Tibial nerve (tissue), 4 donors: Measurements from ENCODE around the gene AOPEP.

Source experiments
- EP300 ChIP-seq, 2 donors: sonication (generic); formaldehyde crosslinking; IDR thresholded peaks; one replicate each; pipeline ENCODE4 v1.6.1; 2017; ENCODE audit warnings: antibody characterized with exemption in 2 of 2, mild to moderate bottlenecking in 1 of 2
- POLR2A ChIP-seq, 2 donors: fragments of 450-650 bp; IDR thresholded peaks; one replicate each; pipeline ENCODE4 v1.6.1; 2017; ENCODE audit warnings: antibody characterized with exemption in 2 of 2, mild to moderate bottlenecking in 2 of 2, moderate library complexity in 2 of 2
- TF ChIP-seq, protein P1 (sequence below), 5 experiments: fragments of 200-600 bp in 3 of 5; fragments of 450-650 bp in 2 of 5; sonication (generic) in 3 of 5; IDR thresholded peaks; one replicate each; pipeline ENCODE4 v1.5.1; 2016 to 2019; ENCODE audit warnings: antibody characterized with exemption in 5 of 5, mild to moderate bottlenecking in 3 of 5, moderate library complexity in 2 of 5

DNA sequence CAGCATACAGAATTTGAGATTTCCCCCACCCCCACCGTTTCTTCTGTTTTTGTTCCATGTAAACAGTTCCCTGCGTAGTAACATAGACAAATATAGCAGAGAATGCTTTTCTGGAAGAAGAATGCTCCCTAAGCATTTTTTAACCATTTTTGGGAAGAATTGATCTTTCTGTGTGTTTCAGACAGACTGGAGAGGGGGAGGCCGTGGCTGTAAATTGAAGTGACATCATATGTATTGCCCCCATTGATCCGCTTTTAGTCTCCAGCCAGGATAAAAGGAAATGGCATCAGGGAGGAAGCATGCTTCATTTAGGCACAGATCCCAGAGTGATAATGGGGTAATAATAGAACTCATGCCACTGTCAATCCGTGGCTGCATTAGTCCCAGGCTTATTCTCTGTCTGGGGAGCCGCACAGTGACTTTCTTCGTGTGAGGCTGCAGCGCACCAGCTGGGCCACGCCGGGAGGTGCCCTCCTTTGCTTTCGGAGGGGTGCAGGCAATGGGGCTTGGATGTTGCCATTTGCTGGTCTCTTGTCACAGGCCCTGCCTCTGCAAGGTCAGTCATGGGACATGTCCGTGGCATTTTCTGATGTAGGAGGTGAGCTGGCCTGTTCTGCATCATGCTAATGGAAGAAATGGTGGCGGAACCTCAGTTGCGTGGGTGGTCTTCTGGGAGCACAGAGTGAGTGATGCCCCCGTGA, 329.5 kb downstream of the AOPEP start:
- TF ChIP-seq, protein P1, sequence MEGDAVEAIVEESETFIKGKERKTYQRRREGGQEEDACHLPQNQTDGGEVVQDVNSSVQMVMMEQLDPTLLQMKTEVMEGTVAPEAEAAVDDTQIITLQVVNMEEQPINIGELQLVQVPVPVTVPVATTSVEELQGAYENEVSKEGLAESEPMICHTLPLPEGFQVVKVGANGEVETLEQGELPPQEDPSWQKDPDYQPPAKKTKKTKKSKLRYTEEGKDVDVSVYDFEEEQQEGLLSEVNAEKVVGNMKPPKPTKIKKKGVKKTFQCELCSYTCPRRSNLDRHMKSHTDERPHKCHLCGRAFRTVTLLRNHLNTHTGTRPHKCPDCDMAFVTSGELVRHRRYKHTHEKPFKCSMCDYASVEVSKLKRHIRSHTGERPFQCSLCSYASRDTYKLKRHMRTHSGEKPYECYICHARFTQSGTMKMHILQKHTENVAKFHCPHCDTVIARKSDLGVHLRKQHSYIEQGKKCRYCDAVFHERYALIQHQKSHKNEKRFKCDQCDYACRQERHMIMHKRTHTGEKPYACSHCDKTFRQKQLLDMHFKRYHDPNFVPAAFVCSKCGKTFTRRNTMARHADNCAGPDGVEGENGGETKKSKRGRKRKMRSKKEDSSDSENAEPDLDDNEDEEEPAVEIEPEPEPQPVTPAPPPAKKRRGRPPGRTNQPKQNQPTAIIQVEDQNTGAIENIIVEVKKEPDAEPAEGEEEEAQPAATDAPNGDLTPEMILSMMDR (IDR thresholded peaks at IDR 0.05), result no peak
- TF ChIP-seq POLR2A (IDR thresholded peaks at IDR 0.05), result peak in 1 of 2 donors; percentile 10
- peak; percentile 27 to 59 for TF ChIP-seq EP300 (IDR thresholded peaks at IDR 0.05)
